CD4-positive, alpha-beta T cell (primary cell): ENCODE measurements around the gene COL4A2. TPM values are rescaled to one million over a fixed set of nuclear protein-coding genes. Genes with fewer than 3 reads are reported as not detected.

Source experiments
- ATAC-seq: fragments of 200-7000 bp; cut with Tn5 transposase; one replicate; pipeline ENCODE4 v1.10.0; 2022; ENCODE audit warnings: mild to moderate bottlenecking; ENCODE audit not compliant: poor library complexity
- CTCF ChIA-PET: fragments of 350-600 bp; sonication (Branson Sonifier 250); formaldehyde crosslinking; loops from one replicate; lab custom pipeline; 2021; ENCODE audit warnings: antibody characterized with exemption, inconsistent platforms; lab: Charles Lee
- POLR2A ChIA-PET: fragments of 350-600 bp; sonication (Branson Sonifier 250); formaldehyde crosslinking; loops from one replicate; lab custom pipeline; 2021; ENCODE audit warnings: antibody characterized with exemption, inconsistent platforms; lab: Charles Lee
- DNase-seq, 14 experiments: peaks; one replicate each; pipeline ENCODE4 v3.0.0-alpha.2; 2013 to 2020; ENCODE audit warnings: mixed read lengths in 2 of 14
- H3K27ac ChIP-seq, 2 donors: one replicate each; pipeline versions ENCODE4 v1.5.1 to v1.7.0; 2013; ENCODE audit warnings: low read length in 2 of 2, low read depth in 1 of 2, mild to moderate bottlenecking in 1 of 2
- H3K27me3 ChIP-seq, 2 experiments: 1 replicate in 1 of 2; 2 replicates in 1 of 2; pipeline versions ENCODE4 v1.6.1 to v1.7.0; 2013; ENCODE audit warnings: low read length in 2 of 2, control low read depth in 1 of 2, mild to moderate bottlenecking in 1 of 2, moderate library complexity in 1 of 2; ENCODE audit not compliant: insufficient read depth in 2 of 2, control insufficient read depth in 1 of 2
- H3K36me3 ChIP-seq: one replicate; pipeline ENCODE4 v1.6.1; 2013; ENCODE audit warnings: low read length, control low read depth; ENCODE audit not compliant: insufficient read depth
- H3K4me1 ChIP-seq: one replicate; pipeline ENCODE4 v1.6.1; 2013; ENCODE audit warnings: low read length, control low read depth; ENCODE audit not compliant: insufficient read depth
- H3K4me3 ChIP-seq: one replicate; pipeline ENCODE4 v1.5.1; 2013; ENCODE audit warnings: mild to moderate bottlenecking, low read length, moderate library complexity
- H3K9me3 ChIP-seq, 2 experiments: 1 replicate in 1 of 2; 2 replicates in 1 of 2; pipeline versions ENCODE4 v1.6.1 to v1.7.0; 2013; ENCODE audit warnings: low read length in 2 of 2, mild to moderate bottlenecking in 2 of 2, control low read depth in 1 of 2, moderate library complexity in 1 of 2; ENCODE audit not compliant: control insufficient read depth in 1 of 2, insufficient read depth in 1 of 2
- H3K27ac Mint-ChIP-seq: one replicate; pipeline ENCODE4 v1.8.0; 2020; ENCODE audit warnings: mixed read lengths
- H3K27me3 Mint-ChIP-seq: one replicate; pipeline ENCODE4 v1.8.0; 2021; ENCODE audit warnings: mixed read lengths
- H3K36me3 Mint-ChIP-seq: one replicate; pipeline ENCODE4 v1.8.0; 2021; ENCODE audit warnings: low read depth, mixed read lengths
- H3K4me1 Mint-ChIP-seq: one replicate; pipeline ENCODE4 v1.8.0; 2021; ENCODE audit warnings: low read depth, mixed read lengths
- H3K4me3 Mint-ChIP-seq: one replicate; pipeline ENCODE4 v1.8.0; 2020; ENCODE audit warnings: mild to moderate bottlenecking, mixed read lengths
- H3K9me3 Mint-ChIP-seq: one replicate; pipeline ENCODE4 v1.8.0; 2020; ENCODE audit warnings: mixed read lengths
- CTCF ChIP-seq: fragments of 200-600 bp; IDR thresholded peaks from one replicate; pipeline ENCODE4 v1.8.0; 2022; ENCODE audit warnings: antibody characterized with exemption, mild to moderate bottlenecking
- intact Hi-C, 2 experiments: fragments of 100-400 bp; cut with DNase I in 1 of 2; cut with micrococcal nuclease in 1 of 2; formaldehyde crosslinking; loops; one replicate each; pipeline versions ENCODE4 v1.15.1 to v1.9.0; 2023 to 2025; cut with DNase I, micrococcal nuclease
- total RNA-seq, 174 experiments: library from RNA in 2 of 174; stranded (reverse) in 2 of 174; gene quantifications; one replicate each; pipeline ENCODE4 v1.2.3 and lab custom pipeline; 2021 to 2026

Gene COL4A2
- total RNA-seq, 2 experiments from 2014 or later: not detected

- H3K9me3 ChIP-seq: peaks cover 0 to 7% of the 10 kb centered on the region in 2 experiments
- intact Hi-C loops: no loop called here
- no peaks in the 10 kb centered on the region for H3K36me3 ChIP-seq
- Mint-ChIP-seq H3K9me3 (no peaks in the 10 kb centered on the region), H3K27me3 (peaks cover 53% of the 10 kb centered on the region), H3K4me3 (no peak overlapping the region), H3K4me1 (peaks cover 17% of the 10 kb centered on the region), H3K27ac (no peak overlapping the region), H3K36me3 (no peaks in the 10 kb centered on the region)
- no peaks in the 10 kb centered on the region for H3K4me1 ChIP-seq
- ATAC-seq (no peak), DNase-seq (no peak)
- ChIA-PET CTCF (no interaction called here), POLR2A (no interaction called here)
- TF ChIP-seq CTCF: no peak
- H3K4me3 ChIP-seq: no peak overlapping the region
- no peak overlapping the region for H3K27ac ChIP-seq
- H3K27me3 ChIP-seq: peaks cover 7 to 12% of the 10 kb centered on the region in 2 experiments
These were observed 10.6 kb downstream of the COL4A2 start for GRCh38 chr13:110317496-110318195.

DNA sequence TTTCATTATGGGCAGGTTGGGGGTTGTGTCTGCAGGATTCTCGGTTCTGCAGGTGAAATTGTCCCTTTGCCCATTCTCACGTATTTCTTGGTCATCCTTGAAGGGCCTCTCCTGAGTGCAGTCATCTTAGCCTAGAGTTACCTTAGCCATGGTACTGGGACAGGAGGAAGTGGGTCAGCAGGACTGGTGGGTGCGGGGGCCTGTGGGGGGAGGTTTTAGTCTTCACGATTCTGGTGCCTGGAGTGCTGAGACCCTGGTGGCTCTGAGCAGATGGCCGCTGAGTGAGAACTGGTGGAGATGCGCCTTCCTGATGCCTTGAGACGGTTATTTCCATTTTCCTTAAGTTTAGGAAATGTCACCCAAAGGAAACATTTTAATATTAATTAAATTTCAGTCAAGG, 11.8 kb downstream of the COL4A2 start:
- Mint-ChIP-seq H3K27ac (no peak overlapping the region), H3K4me3 (no peak overlapping the region), H3K4me1 (peaks cover 17% of the 10 kb centered on the region), H3K27me3 (peaks cover 54% of the 10 kb centered on the region), H3K9me3 (no peaks in the 10 kb centered on the region), H3K36me3 (no peaks in the 10 kb centered on the region)
- intact Hi-C loops: no loop called here
- Histone ChIP-seq H3K27me3 (peaks cover 12 to 13% of the 10 kb centered on the region in 2 experiments), H3K9me3 (peaks cover 0 to 13% of the 10 kb centered on the region in 2 experiments), H3K27ac (no peak overlapping the region), H3K4me1 (no peaks in the 10 kb centered on the region), H3K4me3 (no peak overlapping the region), H3K36me3 (no peaks in the 10 kb centered on the region)
- DNase-seq: no peak
- no peak for ATAC-seq
- ChIA-PET POLR2A (no interaction called here), CTCF (no interaction called here)
- TF ChIP-seq CTCF: no peak

- Mint-ChIP-seq H3K36me3 (no peaks in the 10 kb centered on the region), H3K4me3 (no peak overlapping the region), H3K27ac (no peak overlapping the region), H3K27me3 (peaks cover 53% of the 10 kb centered on the region), H3K9me3 (no peaks in the 10 kb centered on the region), H3K4me1 (peaks cover 17% of the 10 kb centered on the region)
- Histone ChIP-seq H3K27ac (no peak overlapping the region), H3K9me3 (peaks cover 0 to 13% of the 10 kb centered on the region in 2 experiments), H3K4me3 (no peak overlapping the region), H3K4me1 (no peaks in the 10 kb centered on the region), H3K27me3 (peaks cover 12 to 17% of the 10 kb centered on the region in 2 experiments), H3K36me3 (no peaks in the 10 kb centered on the region)
- intact Hi-C loops: no loop called here
- ChIA-PET POLR2A (no interaction called here), CTCF (no interaction called here)
- DNase-seq (no peak), ATAC-seq (no peak)
- no peak for TF ChIP-seq CTCF
These were observed 12.3 kb downstream of the COL4A2 start for GRCh38 chr13:110319397-110319773.
